Upper lobe of left lung (tissue), 6 donors: ENCODE measurements around the gene IGSF9B. TPM values are rescaled to one million over a fixed set of nuclear protein-coding genes. Genes with fewer than 3 reads are reported as not detected.

Experiments used
- ATAC-seq, 2 donors: fragments of 200-7000 bp; cut with Tn5 transposase; one replicate each; pipeline ENCODE4 v1.9.1; 2022; ENCODE audit warnings: mild to moderate bottlenecking in 2 of 2, moderate library complexity in 2 of 2; ENCODE audit not compliant: low FRiP score in 2 of 2
- DNase-seq, 2 donors: peaks; one replicate each; pipeline ENCODE4 v3.0.0-alpha.2; 2019 to 2020
- H3K27ac ChIP-seq, 4 donors: fragments of 200-600 bp; sonication (generic); one replicate each; pipeline ENCODE4 v1.5.1; 2016 to 2019
- H3K27me3 ChIP-seq, 4 donors: fragments of 200-600 bp; sonication (generic); one replicate each; pipeline ENCODE4 v1.5.1; 2017 to 2019
- H3K36me3 ChIP-seq, 4 donors: fragments of 200-600 bp; sonication (generic); one replicate each; pipeline ENCODE4 v1.5.1; 2016 to 2019
- H3K4me1 ChIP-seq, 4 donors: fragments of 200-600 bp; sonication (generic); one replicate each; pipeline ENCODE4 v1.5.1; 2018 to 2019
- H3K4me3 ChIP-seq, 4 donors: fragments of 200-600 bp; sonication (generic); one replicate each; pipeline ENCODE4 v1.5.1; 2017 to 2019; ENCODE audit warnings: mild to moderate bottlenecking in 2 of 4, moderate library complexity in 1 of 4
- H3K9me3 ChIP-seq, 4 donors: fragments of 200-600 bp; sonication (generic); one replicate each; pipeline ENCODE4 v1.5.1; 2018 to 2019
- CTCF ChIP-seq, 6 experiments: fragments of 450-650 bp in 4 of 6; fragments of 200-600 bp in 2 of 6; sonication (generic) in 2 of 6; IDR thresholded peaks; one replicate each; pipeline ENCODE4 v1.5.1; 2016 to 2019; ENCODE audit warnings: antibody characterized with exemption in 6 of 6
- EP300 ChIP-seq, 4 donors: sonication (generic); formaldehyde crosslinking; IDR thresholded peaks; one replicate each; pipeline ENCODE4 v1.5.1; 2017; ENCODE audit warnings: antibody characterized with exemption in 4 of 4, control low read depth in 2 of 4
- POLR2A ChIP-seq, 4 donors: fragments of 450-650 bp; IDR thresholded peaks; one replicate each; pipeline ENCODE4 v1.5.1; 2016 to 2017; ENCODE audit warnings: antibody characterized with exemption in 4 of 4, mild to moderate bottlenecking in 2 of 4
- POLR2AphosphoS5 ChIP-seq, 2 donors: sonication (generic); formaldehyde crosslinking; IDR thresholded peaks; one replicate each; pipeline ENCODE4 v1.5.1; 2017; ENCODE audit warnings: antibody characterized with exemption in 2 of 2
- WGBS, 2 donors: methylation state at CpG; one replicate each; pipeline ENCODE4 v1.1.5; 2017 to 2018; 5-methylcytosine and 5-hydroxymethylcytosine counted together
- total RNA-seq, 6 donors: library from RNA; depleted of rRNA in 4 of 6; stranded (reverse); fragments of >200 nt in 4 of 6; gene quantifications; one replicate each; pipeline versions ENCODE4 v1.1.0 to v1.2.1, GENCODE V29; 2016 to 2021
- donor health status: DM: no; HTN: no; CAD: no; lungs with moderate emphysema.
- donor health status: DM: no; HTN: yes; CAD: no; lungs with severe emphysema.

IGSF9B gene
- total RNA-seq, 6 donors from 2014 or later = 1.6 to 13.6 (median 5.3) TPM

GRCh38 chr11:133971881-133972280 lies 15.1 kb upstream of the IGSF9B start:
- no peaks in the 10 kb centered on the region for H3K9me3 ChIP-seq
- WGBS, 2 donors = 78 to 87% methylated on average over 3 to 11 of the region's 11 CpGs
- no peaks in the 10 kb centered on the region for H3K36me3 ChIP-seq
- no peak overlapping the region for H3K4me3 ChIP-seq
- TF ChIP-seq POLR2A (IDR thresholded peaks at IDR 0.05) (no peak), POLR2AphosphoS5 (IDR thresholded peaks at IDR 0.05) (no peak), CTCF (IDR thresholded peaks at IDR 0.05) (no peak), EP300 (IDR thresholded peaks at IDR 0.05) (no peak)
- no peaks in the 10 kb centered on the region for H3K27me3 ChIP-seq
- no peak for ATAC-seq
- no peak overlapping the region for H3K27ac ChIP-seq
- no peak for DNase-seq
- peaks cover 0 to 2% (median 0%) of the 10 kb centered on the region in 4 donors for H3K4me1 ChIP-seq

GRCh38 chr11:133969112-133969511 lies 12.3 kb upstream of the IGSF9B start:
- no peak for TF ChIP-seq EP300 (IDR thresholded peaks at IDR 0.05)
- no peak for TF ChIP-seq POLR2A (IDR thresholded peaks at IDR 0.05)
- TF ChIP-seq CTCF (IDR thresholded peaks at IDR 0.05) = no peak
- no peak for TF ChIP-seq POLR2AphosphoS5 (IDR thresholded peaks at IDR 0.05)
- Histone ChIP-seq H3K4me1 (peaks cover 0 to 8% (median 3%) of the 10 kb centered on the region in 4 donors), H3K27me3 (no peaks in the 10 kb centered on the region), H3K27ac (no peak overlapping the region), H3K36me3 (no peaks in the 10 kb centered on the region), H3K9me3 (no peaks in the 10 kb centered on the region), H3K4me3 (no peak overlapping the region)
- WGBS, 2 donors = 78% methylated on average over 11 of the region's 11 CpGs
- no peak for DNase-seq
- no peak for ATAC-seq

- Histone ChIP-seq H3K27me3 (no peaks in the 10 kb centered on the region), H3K4me1 (peaks cover 0 to 8% (median 3%) of the 10 kb centered on the region in 4 donors), H3K9me3 (no peaks in the 10 kb centered on the region), H3K36me3 (no peaks in the 10 kb centered on the region), H3K27ac (no peak overlapping the region), H3K4me3 (no peak overlapping the region)
- no peak for TF ChIP-seq POLR2A (IDR thresholded peaks at IDR 0.05)
- no peak for DNase-seq
- WGBS, 2 donors = 50 to 55% methylated on average over 2 to 6 of the region's 6 CpGs
- ATAC-seq = no peak
Measured at GRCh38 chr11:133968300-133968699, 11.5 kb upstream of the IGSF9B start.

- DNase-seq = no peak
- 80 to 82% methylated on average over 28 of the region's 28 CpGs for WGBS, 2 donors
- H3K27ac ChIP-seq = no peak overlapping the region
Measured at GRCh38 chr11:133967599-133968238, 11.0 kb upstream of the IGSF9B start.

More at GRCh38 chr11:133967599-133968238, 11.0 kb upstream of the IGSF9B start:
- no peaks in the 10 kb centered on the region for H3K9me3 ChIP-seq
- H3K4me1 ChIP-seq = peaks cover 0 to 8% (median 3%) of the 10 kb centered on the region in 4 donors
- no peak for TF ChIP-seq POLR2AphosphoS5 (IDR thresholded peaks at IDR 0.05)
- no peak for TF ChIP-seq CTCF (IDR thresholded peaks at IDR 0.05)
- no peak for TF ChIP-seq EP300 (IDR thresholded peaks at IDR 0.05)
- no peak for TF ChIP-seq POLR2A (IDR thresholded peaks at IDR 0.05)
- no peaks in the 10 kb centered on the region for H3K27me3 ChIP-seq
- no peak for ATAC-seq
- H3K4me3 ChIP-seq = peak overlapping the region in 1 of 4 donors; percentile 13
- no peaks in the 10 kb centered on the region for H3K36me3 ChIP-seq
